DOHH2 (cell line): ENCODE results near the gene RAB3GAP1.

Experiments used
- EZH2phosphoT487 ChIP-seq: fragments of 200-600 bp; sonication (generic); IDR thresholded peaks from 2 replicates; pipeline ENCODE4 v1.6.1; 2017; ENCODE audit warnings: borderline replicate concordance, mild to moderate bottlenecking, antibody characterized with exemption, low read length, moderate library complexity, mixed read lengths
- TF ChIP-seq, protein P1 (sequence below): fragments of 200-600 bp; sonication (generic); IDR thresholded peaks from one replicate; pipeline ENCODE4 v1.5.1; 2014; ENCODE audit warnings: antibody characterized with exemption, mild to moderate bottlenecking, low read depth, low read length; ENCODE audit not compliant: poor library complexity, severe bottlenecking

DNA sequence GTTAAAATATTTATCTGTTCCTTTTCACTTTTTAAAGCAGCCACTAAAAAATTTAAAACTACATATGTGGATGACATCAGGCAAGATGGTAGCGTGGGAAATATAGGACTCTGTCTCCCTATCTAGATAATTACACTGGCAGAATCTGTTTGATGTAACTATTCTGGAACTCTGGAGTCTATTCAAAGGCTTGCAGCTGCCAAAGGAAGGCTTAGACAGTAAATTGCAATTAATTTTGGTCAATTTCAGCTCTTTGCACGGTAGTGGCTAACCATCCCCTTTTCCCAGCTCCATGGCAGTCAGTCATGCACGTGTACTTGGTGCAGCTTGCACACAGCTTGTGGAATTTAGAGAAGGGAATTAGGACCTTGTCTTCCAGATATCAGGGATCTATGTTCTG, 135.2 kb downstream of the RAB3GAP1 start:
- TF ChIP-seq, protein P1, sequence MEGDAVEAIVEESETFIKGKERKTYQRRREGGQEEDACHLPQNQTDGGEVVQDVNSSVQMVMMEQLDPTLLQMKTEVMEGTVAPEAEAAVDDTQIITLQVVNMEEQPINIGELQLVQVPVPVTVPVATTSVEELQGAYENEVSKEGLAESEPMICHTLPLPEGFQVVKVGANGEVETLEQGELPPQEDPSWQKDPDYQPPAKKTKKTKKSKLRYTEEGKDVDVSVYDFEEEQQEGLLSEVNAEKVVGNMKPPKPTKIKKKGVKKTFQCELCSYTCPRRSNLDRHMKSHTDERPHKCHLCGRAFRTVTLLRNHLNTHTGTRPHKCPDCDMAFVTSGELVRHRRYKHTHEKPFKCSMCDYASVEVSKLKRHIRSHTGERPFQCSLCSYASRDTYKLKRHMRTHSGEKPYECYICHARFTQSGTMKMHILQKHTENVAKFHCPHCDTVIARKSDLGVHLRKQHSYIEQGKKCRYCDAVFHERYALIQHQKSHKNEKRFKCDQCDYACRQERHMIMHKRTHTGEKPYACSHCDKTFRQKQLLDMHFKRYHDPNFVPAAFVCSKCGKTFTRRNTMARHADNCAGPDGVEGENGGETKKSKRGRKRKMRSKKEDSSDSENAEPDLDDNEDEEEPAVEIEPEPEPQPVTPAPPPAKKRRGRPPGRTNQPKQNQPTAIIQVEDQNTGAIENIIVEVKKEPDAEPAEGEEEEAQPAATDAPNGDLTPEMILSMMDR: no peak
- no peak for TF ChIP-seq EZH2phosphoT487
